H1 (cell line): ENCODE measurements around the gene SLC9A2. TPM values are rescaled to one million over a fixed set of nuclear protein-coding genes. Genes with fewer than 3 reads are reported as not detected.

Source experiments
- CBX5 ChIP-seq: fragments of 300-800, 300-1000 bp; sonication (generic); IDR thresholded peaks from 2 replicates; pipeline ENCODE4 v1.7.1; 2016; ENCODE audit warnings: antibody characterized with exemption, low read length, low read depth
- CBX8 ChIP-seq: fragments of 300-800, 300-1000 bp; sonication (generic); IDR thresholded peaks from 2 replicates; pipeline ENCODE4 v1.7.1; 2016; ENCODE audit warnings: low read depth, low read length, borderline replicate concordance
- EGR1 ChIP-seq: IDR thresholded peaks from 2 replicates; pipeline ENCODE4 v1.6.1; 2011; ENCODE audit warnings: low read depth, low read length, borderline replicate concordance
- KDM5A ChIP-seq: fragments of 200-600 bp; IDR thresholded peaks from 2 replicates; pipeline ENCODE4 v1.7.1; 2012; ENCODE audit warnings: mild to moderate bottlenecking, low read length, inconsistent platforms, mixed read lengths
- TAF1 ChIP-seq: IDR thresholded peaks from 2 replicates; pipeline ENCODE4 v1.6.1; 2011; ENCODE audit warnings: mild to moderate bottlenecking, low read depth, low read length
- TCF12 ChIP-seq: IDR thresholded peaks from 2 replicates; pipeline ENCODE4 v1.6.1; 2011; ENCODE audit warnings: low read depth, mild to moderate bottlenecking, low read length
- YY1 ChIP-seq: IDR thresholded peaks from 2 replicates; pipeline ENCODE4 v1.6.1; 2011; ENCODE audit warnings: low read depth, mild to moderate bottlenecking, low read length
- polyA plus RNA-seq, 7 experiments: library from polyadenylated mRNA; depleted of rRNA in 3 of 7; stranded (reverse) in 5 of 7; unstranded in 2 of 7; fragments of >200 nt in 5 of 7; fragments of 200-250 nt in 2 of 7; gene quantifications; 1 replicate in 5 of 7; 2 replicates in 1 of 7; 4 replicates in 1 of 7; pipeline versions ENCODE4 v1.2.1 to v1.2.3, GENCODE V29; 2011 to 2013; ENCODE audit warnings: missing spikeins in 2 of 7, mixed read lengths in 2 of 7
- total RNA-seq: library from RNA; stranded (reverse); fragmentation: NEBNext Ultra II Directional; extraction: Animal tissue kit (Norgen Biotek cat#: 25700); gene quantifications from 2 replicates; pipeline ENCODE4 v1.2.1, GENCODE V29; 2021

The SLC9A2 gene
- total and polyA plus RNA-seq, 2 of the 8 experiments (the other 6 are each of a cell fraction or from before 2014, with no cell fraction given): 0.06 to 0.13 TPM

DNA sequence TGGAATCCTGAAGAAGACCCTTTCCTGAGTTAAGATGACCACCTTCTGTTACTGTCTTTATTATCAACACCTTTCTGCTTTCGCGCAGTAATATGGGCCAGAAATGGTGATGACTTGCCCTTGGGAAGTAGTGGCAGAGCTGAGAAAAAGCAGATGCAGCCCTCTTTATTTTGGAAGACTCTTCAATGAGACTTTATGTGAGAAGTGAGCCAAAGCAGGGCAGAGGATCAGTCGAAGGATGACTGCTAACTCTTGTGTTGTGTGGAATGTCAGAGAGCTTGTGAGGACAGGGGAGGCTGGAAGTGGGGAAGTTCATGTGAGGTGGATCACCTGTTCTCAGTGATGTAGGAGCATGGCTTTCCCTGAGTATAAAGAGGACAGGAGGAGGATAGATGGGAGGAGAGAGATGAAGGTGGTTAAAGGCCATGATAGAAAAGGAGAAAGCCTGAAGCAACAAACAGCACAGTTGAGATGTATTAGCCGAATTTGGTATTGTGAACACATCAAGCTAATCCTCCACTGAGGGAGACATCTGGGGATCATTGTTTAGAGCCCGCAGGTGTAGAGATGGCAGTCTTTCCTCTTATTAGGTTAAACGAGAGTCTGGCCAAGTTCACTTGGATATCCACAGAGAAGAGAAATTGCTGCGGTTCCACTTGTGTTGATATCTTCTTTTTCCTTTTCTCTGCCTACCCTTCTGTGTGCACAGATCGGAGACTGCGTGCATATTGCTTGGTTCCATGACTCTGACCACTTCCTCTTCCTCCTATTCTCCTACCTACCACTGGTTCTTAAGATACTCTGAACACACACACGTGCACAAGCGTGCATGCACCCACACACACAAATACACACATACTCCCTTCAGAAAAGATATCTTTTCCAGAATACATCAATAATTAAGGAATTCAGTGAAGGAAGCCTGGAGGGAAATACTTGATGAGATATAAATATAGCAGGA lies 67.4 kb downstream of the SLC9A2 start (continued):
- TF ChIP-seq KDM5A: no peak
- TF ChIP-seq CBX5: no peak
- TF ChIP-seq TAF1: no peak
- no peak for TF ChIP-seq EGR1
- TF ChIP-seq YY1: no peak
- no peak for TF ChIP-seq CBX8
- TF ChIP-seq TCF12: no peak
